Measurements from ENCODE around the gene PTPRH. TPM values are rescaled to one million over a fixed set of nuclear protein-coding genes. Genes with fewer than 3 reads are reported as not detected.

PTPRH gene
- total and polyA plus RNA-seq, 9 of the 15 experiments (the other 6 are each of a cell fraction or from before 2014, with no cell fraction given) = 0.87 to 34.3 (median 22.7) TPM

DNA sequence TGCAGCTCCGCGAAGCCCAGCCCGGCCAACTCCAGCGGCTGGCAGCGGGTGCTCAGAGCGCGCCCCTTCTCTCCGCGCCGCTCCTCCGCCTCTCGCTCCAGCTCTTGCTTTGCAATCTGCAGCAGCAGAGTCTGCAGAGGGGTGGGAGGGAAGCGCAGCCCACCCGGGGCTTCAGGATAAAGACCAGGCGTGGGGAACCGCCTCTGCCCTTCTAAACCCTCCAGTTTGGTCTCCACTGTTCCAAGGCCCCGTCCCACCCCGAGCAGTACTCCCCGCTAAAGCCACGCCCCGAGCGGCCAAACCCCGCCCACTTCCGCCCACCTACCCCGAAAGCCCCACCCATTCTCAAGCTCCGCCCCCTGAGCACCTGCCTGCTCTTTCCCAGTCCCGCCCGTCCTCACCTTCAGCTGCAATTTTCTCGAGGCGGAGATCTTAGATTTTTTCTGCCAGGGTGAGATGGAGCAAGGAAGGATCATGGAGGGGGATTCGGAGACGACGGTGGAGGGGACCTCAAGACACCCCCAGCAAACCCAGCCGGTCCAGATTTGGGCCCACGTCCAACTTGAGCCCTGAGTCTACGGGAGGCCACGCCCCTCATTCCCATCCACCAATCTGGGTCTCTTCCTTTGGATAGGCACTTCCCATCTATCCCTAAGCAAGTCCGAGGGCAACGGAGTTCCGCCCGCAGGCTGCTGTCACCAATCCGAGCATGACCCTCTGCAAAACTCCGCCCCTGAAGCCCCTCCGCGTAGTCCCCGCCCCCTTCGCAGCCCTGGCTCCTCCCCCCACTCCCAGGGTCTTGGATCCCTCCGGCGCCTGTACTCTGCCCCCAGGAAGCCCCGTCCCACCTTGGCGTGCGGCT lies 52.9 kb downstream of the PTPRH start:
- DNase-seq (ENCODE audit: extremely low read depth in 1 of 4, low spot score in 3 of 4) (peak; percentile 91 to 97 (median 93)), ATAC-seq (peak; percentile 70), FAIRE-seq (peak; percentile 73)
- ChIA-PET CTCF (ENCODE audit: low intra/inter-chr PET ratio) (interaction anchor here (1.2 kb wide), 1 partner anchor 10 kb away, joined by 4 read pairs; no protein-coding TSS in a partner anchor), POLR2A (interaction anchor here (0.5 to 1.3 kb wide), 4 partner anchors 10 to 341 kb away, joined by 3 to 7 read pairs (median 3); no protein-coding TSS in a partner anchor)
- Histone ChIP-seq H3K36me3 (ENCODE audit: control insufficient read depth, insufficient read depth, low read length) (peaks cover 18% of the 10 kb centered on the region; the same call in 2 of the 3 replicates), H3K79me2 (ENCODE audit: control insufficient read depth, insufficient read depth, low read length) (peaks cover 14% of the 10 kb centered on the region), H3K4me3 (peak overlapping the region; percentile 56), H3K27ac (ENCODE audit: extremely low read depth, low read depth, low read length) (peak overlapping the region; percentile 69), H3K4me2 (ENCODE audit: insufficient read depth, low read length) (peak overlapping the region; percentile 77), H3K9me1 (ENCODE audit: control insufficient read depth, insufficient read depth, low read length) (no peaks in the 10 kb centered on the region), H3K4me1 (replicated peaks in 1 of 2; ENCODE audit: control insufficient read depth in 2 of 2, insufficient read depth in 2 of 2, low read length in 2 of 2) (peaks cover 39 to 66% of the 10 kb centered on the region in 2 experiments), H2AFZ (ENCODE audit: low read depth, low read length) (peak overlapping the region; percentile 63), H3K27me3 (ENCODE audit: control insufficient read depth in 2 of 2, insufficient read depth in 2 of 2, low read length in 2 of 2) (no peaks in the 10 kb centered on the region), H3K9ac (ENCODE audit: insufficient read depth in 1 of 2, low read depth in 2 of 2, low read length in 2 of 2) (peak overlapping the region; percentile 67 to 94), H4K20me1 (replicated peaks; ENCODE audit: control insufficient read depth, insufficient read depth, low read length) (no peaks in the 10 kb centered on the region), H3K9me3 (replicated peaks; ENCODE audit: control insufficient read depth, insufficient read depth, low read depth, low read length) (no peaks in the 10 kb centered on the region; the same call in 1 of the 2 replicates)
- under 1% methylated on average over 39 of the region's 52 CpGs for WGBS (ENCODE audit: insufficient coverage, low coverage, missing lambda C conversion rate)
- intact Hi-C loops (cut with micrococcal nuclease) = loop anchor here (10.0 kb wide), 1 partner anchor 348 kb away; no protein-coding TSS in a partner anchor
- in situ Hi-C loops (cut with MboI) = loop anchor here (25.0 kb wide), 1 partner anchor 981 kb away; the partner anchor contains the start of gene ZNF444
- no TSS peak for BruUV-seq (replicated peaks)
- TF ChIP-seq NRF1 (conservative IDR thresholded peaks at IDR 0.05 in 1 of 2, IDR thresholded peaks at IDR 0.05 in 1 of 2) (peak; percentile 49 to 64; a peak in 3 of 4 replicates), FOXK2 (conservative IDR thresholded peaks at IDR 0.05 in 1 of 2, IDR thresholded peaks at IDR 0.05 in 1 of 2; ENCODE audit: low read depth in 2 of 2) (no peak), ETV5 (CRISPR knock-in tag; IDR thresholded peaks at IDR 0.05; ENCODE audit: low read depth) (0 out of 2 replicates have a peak, but pooled peaks have one; percentile 12), ATF7 (IDR thresholded peaks at IDR 0.05) (0 out of 2 replicates have a peak, but pooled peaks have one; percentile 18), HDAC2 (IDR thresholded peaks at IDR 0.05) (no peak; the same call in 1 of the 2 replicates), FOXM1 (IDR thresholded peaks at IDR 0.05; ENCODE audit: low read depth) (no peak), FOXM1 (CRISPR knock-in tag; IDR thresholded peaks at IDR 0.05; ENCODE audit: low read depth) (no peak), ATF1 (CRISPR knock-in tag; IDR thresholded peaks at IDR 0.05) (no peak), ATF1 (tag; IDR thresholded peaks at IDR 0.05) (no peak), L3MBTL2 (IDR thresholded peaks at IDR 0.05) (peak; percentile 88), C11orf30 (IDR thresholded peaks at IDR 0.05; ENCODE audit: low read depth) (no peak)
- TF ChIP-seq, protein P1, sequence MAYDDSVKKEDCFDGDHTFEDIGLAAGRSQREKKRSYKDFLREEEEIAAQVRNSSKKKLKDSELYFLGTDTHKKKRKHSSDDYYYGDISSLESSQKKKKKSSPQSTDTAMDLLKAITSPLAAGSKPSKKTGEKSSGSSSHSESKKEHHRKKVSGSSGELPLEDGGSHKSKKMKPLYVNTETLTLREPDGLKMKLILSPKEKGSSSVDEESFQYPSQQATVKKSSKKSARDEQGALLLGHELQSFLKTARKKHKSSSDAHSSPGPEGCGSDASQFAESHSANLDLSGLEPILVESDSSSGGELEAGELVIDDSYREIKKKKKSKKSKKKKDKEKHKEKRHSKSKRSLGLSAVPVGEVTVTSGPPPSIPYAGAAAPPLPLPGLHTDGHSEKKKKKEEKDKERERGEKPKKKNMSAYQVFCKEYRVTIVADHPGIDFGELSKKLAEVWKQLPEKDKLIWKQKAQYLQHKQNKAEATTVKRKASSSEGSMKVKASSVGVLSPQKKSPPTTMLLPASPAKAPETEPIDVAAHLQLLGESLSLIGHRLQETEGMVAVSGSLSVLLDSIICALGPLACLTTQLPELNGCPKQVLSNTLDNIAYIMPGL (CRISPR knock-in tag; IDR thresholded peaks at IDR 0.05) = no peak
- TF ChIP-seq, protein P2, sequence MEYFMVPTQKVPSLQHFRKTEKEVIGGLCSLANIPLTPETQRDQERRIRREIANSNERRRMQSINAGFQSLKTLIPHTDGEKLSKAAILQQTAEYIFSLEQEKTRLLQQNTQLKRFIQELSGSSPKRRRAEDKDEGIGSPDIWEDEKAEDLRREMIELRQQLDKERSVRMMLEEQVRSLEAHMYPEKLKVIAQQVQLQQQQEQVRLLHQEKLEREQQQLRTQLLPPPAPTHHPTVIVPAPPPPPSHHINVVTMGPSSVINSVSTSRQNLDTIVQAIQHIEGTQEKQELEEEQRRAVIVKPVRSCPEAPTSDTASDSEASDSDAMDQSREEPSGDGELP (CRISPR knock-in tag; IDR thresholded peaks at IDR 0.05; ENCODE audit: borderline replicate concordance) = peak; percentile 68; the same call in 1 of the 2 replicates
- TF ChIP-seq, protein P3, sequence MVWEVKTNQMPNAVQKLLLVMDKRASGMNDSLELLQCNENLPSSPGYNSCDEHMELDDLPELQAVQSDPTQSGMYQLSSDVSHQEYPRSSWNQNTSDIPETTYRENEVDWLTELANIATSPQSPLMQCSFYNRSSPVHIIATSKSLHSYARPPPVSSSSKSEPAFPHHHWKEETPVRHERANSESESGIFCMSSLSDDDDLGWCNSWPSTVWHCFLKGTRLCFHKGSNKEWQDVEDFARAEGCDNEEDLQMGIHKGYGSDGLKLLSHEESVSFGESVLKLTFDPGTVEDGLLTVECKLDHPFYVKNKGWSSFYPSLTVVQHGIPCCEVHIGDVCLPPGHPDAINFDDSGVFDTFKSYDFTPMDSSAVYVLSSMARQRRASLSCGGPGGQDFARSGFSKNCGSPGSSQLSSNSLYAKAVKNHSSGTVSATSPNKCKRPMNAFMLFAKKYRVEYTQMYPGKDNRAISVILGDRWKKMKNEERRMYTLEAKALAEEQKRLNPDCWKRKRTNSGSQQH (CRISPR knock-in tag; IDR thresholded peaks at IDR 0.05) = no peak

Data from K562 (cell line).